Measurements from ENCODE around the gene ADAMTS9. TPM values are rescaled to one million over a fixed set of nuclear protein-coding genes. Genes with fewer than 3 reads are reported as not detected.

Gene ADAMTS9
- total and polyA plus RNA-seq, 2 donors = 20.7 to 120 TPM

DNA sequence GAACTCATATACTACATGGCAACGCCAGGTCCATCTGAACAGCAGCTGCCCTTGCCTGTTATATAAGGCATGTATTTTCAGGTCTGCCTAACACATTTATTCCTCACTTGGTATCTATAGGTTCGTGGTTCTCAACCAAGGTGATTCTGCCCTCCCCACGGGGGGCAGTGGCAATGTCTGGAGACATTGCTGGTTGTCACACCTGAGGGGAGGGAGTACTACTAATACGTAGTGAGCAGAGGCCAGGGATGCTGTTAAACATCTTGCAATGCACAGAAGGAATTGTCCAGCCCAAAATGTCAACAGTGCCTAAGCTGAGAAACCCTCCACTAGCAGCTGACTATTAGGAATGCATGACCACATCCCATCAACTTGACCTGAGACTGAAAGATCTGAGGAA, 32.6 kb downstream of the ADAMTS9 start:
- H3K4me3 ChIP-seq (ENCODE audit: low read depth, low read length) = no peak overlapping the region
- no peaks in the 10 kb centered on the region for H3K4me1 ChIP-seq (ENCODE audit: insufficient read depth)
- no peak overlapping the region for H3K27ac ChIP-seq (ENCODE audit: low read depth)
- no peaks in the 10 kb centered on the region for H3K36me3 ChIP-seq (ENCODE audit: insufficient read depth)
- DNase-seq (ENCODE audit: extremely low spot score) = no peak
- WGBS = 90% methylated on average over 4 of the region's 4 CpGs

DNA sequence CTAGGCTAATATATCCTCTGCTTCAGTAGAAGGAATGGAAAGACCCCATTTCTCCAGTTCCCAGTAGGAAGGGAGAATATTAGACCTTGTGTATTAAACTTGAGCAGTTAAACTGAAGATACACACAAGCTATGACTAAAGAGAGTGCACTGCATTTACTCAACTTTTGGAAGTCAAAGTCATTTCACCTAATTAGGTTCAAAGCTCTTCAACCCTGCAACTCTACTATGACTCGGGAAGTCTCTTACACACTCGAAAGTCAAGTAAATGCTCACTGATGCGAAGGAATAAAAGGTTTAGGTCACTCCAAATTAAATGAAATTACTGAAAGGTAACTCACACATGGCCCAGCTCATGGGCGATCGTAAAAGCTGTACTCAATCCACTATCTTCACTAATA, 33.8 kb downstream of the ADAMTS9 start:
- Histone ChIP-seq H3K4me1 (ENCODE audit: insufficient read depth) (no peaks in the 10 kb centered on the region), H3K36me3 (ENCODE audit: insufficient read depth) (no peaks in the 10 kb centered on the region), H3K4me3 (ENCODE audit: low read depth, low read length) (no peak overlapping the region), H3K27ac (ENCODE audit: low read depth) (no peak overlapping the region)
- WGBS = 96% methylated on average over 5 of the region's 5 CpGs
- no peak for DNase-seq (ENCODE audit: extremely low spot score)

DNA sequence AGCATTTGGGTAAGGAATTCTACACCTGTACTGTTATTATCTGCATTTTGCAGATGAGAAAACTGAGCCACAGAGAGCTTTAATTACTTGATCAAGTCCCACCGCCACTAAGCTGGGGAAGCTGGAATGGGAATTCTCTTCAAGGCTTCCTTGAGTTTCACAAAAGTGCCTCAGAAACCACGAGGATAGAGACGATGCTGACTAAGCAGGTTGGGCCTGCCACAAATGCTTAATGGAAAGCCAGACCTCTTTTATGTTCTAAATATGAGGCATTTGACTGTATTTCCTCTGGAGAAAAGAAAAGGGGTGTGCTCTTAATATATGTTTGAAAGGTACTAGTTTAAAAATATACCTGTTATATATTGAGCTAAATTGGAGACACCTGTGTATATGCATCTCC, 34.7 kb downstream of the ADAMTS9 start:
- 66% methylated on average over 3 of the region's 3 CpGs for WGBS
- no peaks in the 10 kb centered on the region for H3K4me1 ChIP-seq (ENCODE audit: insufficient read depth)
- H3K36me3 ChIP-seq (ENCODE audit: insufficient read depth) = no peaks in the 10 kb centered on the region
- no peak overlapping the region for H3K4me3 ChIP-seq (ENCODE audit: low read depth, low read length)
- no peak overlapping the region for H3K27ac ChIP-seq (ENCODE audit: low read depth)
- no peak for DNase-seq (ENCODE audit: extremely low spot score)

DNA sequence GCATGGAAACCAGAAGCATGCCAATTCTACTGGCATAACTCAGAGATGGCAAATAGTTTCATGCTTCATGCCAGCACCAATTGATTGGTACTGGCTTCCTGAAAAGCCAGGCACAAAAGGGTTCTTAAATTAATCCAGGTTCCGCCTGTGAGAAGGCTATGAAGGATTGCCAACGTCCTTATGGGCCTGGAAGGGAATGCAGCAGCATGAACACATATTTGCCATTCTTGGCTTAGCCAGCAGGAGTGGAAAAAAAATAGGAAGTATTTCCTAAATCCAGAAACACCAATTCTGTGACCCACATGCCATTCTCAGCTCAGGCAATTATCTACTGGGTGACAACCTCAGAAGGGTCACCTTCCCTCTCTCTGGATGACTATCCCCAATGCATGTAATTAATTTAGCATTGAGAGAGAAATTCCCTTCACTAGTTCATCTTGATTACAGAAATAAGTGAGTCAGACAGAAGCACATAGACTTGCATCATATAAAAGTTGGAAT, 36.0 kb downstream of the ADAMTS9 start:
- no peak overlapping the region for H3K4me3 ChIP-seq (ENCODE audit: low read depth, low read length)
- no peak overlapping the region for H3K27ac ChIP-seq (ENCODE audit: low read depth)
- WGBS = 27% methylated on average over 2 of the region's 2 CpGs
- DNase-seq (ENCODE audit: extremely low spot score) = no peak
- H3K4me1 ChIP-seq (ENCODE audit: insufficient read depth) = no peaks in the 10 kb centered on the region
- H3K36me3 ChIP-seq (ENCODE audit: insufficient read depth) = no peaks in the 10 kb centered on the region

DNA sequence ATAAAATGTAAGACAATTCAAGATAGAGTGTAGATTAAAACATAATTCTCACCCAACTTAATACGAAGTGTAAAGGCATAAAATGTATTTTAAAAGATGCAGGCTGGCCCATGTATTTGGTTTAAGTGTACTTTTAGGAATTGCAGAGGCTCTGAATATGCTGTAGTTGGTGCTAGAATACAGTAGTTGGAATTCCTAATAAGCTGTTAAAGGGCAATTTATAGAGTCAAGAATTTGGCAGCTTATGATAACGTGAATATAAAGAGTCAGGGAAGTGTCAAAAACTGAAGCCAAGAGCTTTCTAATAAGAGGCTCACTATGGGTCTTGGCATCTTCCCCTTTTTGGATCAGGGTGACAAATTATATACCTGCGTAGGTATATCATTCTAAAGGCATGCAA, 36.5 kb downstream of the ADAMTS9 start:
- Histone ChIP-seq H3K4me1 (ENCODE audit: insufficient read depth) (no peaks in the 10 kb centered on the region), H3K27ac (ENCODE audit: low read depth) (no peak overlapping the region), H3K36me3 (ENCODE audit: insufficient read depth) (no peaks in the 10 kb centered on the region), H3K4me3 (ENCODE audit: low read depth, low read length) (no peak overlapping the region)
- WGBS = 73% methylated on average over 3 of the region's 3 CpGs
- no peak for DNase-seq (ENCODE audit: extremely low spot score)

DNA sequence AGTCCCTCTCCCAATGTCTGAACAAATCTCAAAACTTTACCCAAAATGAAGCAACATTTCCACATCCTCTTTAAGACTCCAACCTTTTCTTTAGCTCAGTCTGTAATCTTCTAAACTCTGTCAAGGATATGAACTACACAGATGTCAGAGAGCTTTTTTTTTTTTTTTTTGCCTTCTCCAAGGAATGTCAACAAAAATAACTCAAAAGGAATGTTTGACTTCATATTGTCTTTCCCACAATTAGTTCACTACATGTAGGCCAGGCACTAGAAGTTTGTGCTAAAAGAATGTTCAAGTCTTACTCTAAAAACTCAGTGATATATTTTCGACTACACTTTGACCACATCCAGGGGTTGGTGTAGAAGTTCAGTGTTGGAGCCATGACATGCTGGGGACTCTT, 37.1 kb downstream of the ADAMTS9 start:
- WGBS = 80% methylated on average over 1 of the region's 1 CpG
- no peak overlapping the region for H3K4me3 ChIP-seq (ENCODE audit: low read depth, low read length)
- no peak for DNase-seq (ENCODE audit: extremely low spot score)
- no peaks in the 10 kb centered on the region for H3K4me1 ChIP-seq (ENCODE audit: insufficient read depth)
- no peaks in the 10 kb centered on the region for H3K36me3 ChIP-seq (ENCODE audit: insufficient read depth)
- H3K27ac ChIP-seq (ENCODE audit: low read depth) = no peak overlapping the region

DNA sequence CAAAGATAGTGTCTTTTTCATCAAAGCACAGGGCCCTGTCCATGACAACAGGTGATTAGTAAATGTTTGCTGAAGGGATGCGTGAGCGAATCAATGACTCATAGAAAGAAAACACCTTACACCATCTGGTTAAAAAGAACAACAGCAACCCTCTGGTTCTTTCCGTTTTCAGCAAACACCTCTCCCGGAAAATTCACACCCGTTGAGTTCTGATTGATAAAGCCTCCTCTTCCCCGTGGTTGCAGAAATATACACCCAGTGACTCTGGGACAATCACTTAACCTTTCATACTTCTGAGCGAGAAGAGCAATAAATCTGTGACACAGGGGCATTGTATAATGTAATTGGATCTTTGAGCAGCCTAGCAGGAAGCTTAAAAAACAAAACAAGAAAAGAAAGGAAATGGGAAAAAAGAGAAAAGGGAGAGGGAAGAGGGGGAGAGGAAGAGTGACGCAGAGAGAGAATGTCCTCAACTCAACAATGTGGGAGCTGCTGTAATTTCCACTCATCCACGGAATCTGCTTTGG, 37.6 kb downstream of the ADAMTS9 start:
- no peak for DNase-seq (ENCODE audit: extremely low spot score)
- Histone ChIP-seq H3K4me3 (ENCODE audit: low read depth, low read length) (no peak overlapping the region), H3K4me1 (ENCODE audit: insufficient read depth) (no peaks in the 10 kb centered on the region), H3K27ac (ENCODE audit: low read depth) (peak overlapping the region; percentile 48), H3K36me3 (ENCODE audit: insufficient read depth) (no peaks in the 10 kb centered on the region)
- 74% methylated on average over 9 of the region's 9 CpGs for WGBS

DNA sequence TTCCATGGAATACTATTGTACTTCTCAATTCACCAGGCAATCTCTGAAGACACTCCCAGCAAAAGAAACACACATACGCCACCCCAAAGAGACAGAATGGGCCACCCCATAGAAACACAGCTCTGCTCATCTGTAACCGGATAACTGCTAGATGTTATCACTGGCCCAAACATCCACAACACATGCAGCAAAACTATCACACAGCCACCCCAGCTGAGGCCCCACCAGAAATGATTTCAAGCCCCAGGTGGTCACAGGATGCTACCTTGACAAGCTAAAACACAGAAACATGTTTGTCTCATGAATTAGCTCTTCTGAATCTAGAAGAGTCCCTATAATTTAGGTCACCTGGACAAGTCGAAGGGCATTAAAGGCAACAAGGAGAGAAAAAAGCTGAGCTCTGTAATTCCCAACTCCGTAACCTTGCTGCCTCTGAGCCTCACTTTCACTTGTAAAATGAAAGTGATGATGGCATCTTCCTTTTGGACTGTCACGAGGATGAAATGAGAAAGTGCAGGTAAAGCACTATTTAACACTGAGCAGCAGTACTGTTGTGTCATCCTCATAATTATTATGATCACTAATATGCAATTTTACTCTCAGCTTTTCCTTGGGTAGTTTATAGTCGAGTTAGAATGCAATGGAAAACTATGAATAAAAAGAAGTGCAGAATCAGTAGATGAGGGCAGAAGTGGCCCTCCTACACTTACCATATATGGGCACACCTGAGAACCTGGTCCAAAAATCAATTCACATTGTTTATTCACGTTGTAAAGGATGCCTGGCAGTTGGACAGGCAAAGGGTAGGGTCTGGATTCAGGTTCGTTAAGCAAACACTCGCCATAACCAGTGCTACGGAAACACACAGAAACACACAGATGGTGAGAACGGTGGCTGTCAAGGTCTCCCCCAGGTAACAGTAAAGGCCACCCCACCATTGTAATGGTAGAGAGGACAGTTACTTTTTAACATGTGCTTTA, 38.6 kb downstream of the ADAMTS9 start:
- Histone ChIP-seq H3K36me3 (ENCODE audit: insufficient read depth) (no peaks in the 10 kb centered on the region), H3K4me1 (ENCODE audit: insufficient read depth) (no peaks in the 10 kb centered on the region), H3K4me3 (ENCODE audit: low read depth, low read length) (no peak overlapping the region), H3K27ac (ENCODE audit: low read depth) (no peak overlapping the region)
- no peak for DNase-seq (ENCODE audit: extremely low spot score)
- WGBS = 83% methylated on average over 11 of the region's 11 CpGs

DNA sequence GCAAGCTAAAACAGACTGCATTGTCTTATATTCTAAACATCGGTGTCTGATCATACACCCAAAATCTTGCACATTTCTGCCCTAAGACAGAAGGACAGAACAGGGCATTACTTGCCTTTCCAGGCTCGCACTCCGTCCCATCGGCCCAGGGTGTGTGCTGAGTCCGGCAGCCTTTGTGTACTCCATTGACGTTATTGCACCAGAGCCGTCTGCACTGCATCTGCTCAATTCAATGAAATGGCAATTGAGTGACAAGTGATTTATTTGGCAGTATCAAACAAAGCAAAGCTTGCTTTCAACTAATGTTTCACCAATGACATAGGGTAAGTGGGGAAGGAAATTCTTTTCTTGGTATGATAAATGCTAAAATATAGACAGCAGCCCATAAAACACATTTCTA, 40.0 kb downstream of the ADAMTS9 start:
- no peaks in the 10 kb centered on the region for H3K36me3 ChIP-seq (ENCODE audit: insufficient read depth)
- no peak overlapping the region for H3K4me3 ChIP-seq (ENCODE audit: low read depth, low read length)
- no peak for DNase-seq (ENCODE audit: extremely low spot score)
- H3K4me1 ChIP-seq (ENCODE audit: insufficient read depth) = no peaks in the 10 kb centered on the region
- no peak overlapping the region for H3K27ac ChIP-seq (ENCODE audit: low read depth)
- 87% methylated on average over 7 of the region's 7 CpGs for WGBS

DNA sequence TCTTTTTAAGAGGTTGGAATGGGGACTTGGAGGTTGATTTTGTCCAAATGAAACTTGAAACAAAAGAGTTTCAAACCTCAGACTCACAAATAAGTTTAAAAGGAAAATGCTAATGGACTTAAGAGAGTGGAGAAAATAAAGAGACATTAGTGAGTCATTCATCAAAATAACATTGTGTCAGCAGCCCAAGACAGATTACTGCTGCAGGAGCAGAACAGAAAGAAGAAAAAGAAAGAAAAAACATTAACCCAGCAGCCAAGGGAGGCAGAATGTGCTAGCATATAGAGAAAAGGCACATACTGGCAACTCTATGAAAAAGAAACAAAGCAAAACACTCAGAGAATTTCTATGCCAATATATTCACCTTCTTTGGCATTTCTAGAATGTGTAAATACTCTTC, 42.6 kb downstream of the ADAMTS9 start:
- no peak for DNase-seq (ENCODE audit: extremely low spot score)
- Histone ChIP-seq H3K27ac (ENCODE audit: low read depth) (no peak overlapping the region), H3K4me1 (ENCODE audit: insufficient read depth) (no peaks in the 10 kb centered on the region), H3K36me3 (ENCODE audit: insufficient read depth) (no peaks in the 10 kb centered on the region), H3K4me3 (ENCODE audit: low read depth, low read length) (no peak overlapping the region)

DNA sequence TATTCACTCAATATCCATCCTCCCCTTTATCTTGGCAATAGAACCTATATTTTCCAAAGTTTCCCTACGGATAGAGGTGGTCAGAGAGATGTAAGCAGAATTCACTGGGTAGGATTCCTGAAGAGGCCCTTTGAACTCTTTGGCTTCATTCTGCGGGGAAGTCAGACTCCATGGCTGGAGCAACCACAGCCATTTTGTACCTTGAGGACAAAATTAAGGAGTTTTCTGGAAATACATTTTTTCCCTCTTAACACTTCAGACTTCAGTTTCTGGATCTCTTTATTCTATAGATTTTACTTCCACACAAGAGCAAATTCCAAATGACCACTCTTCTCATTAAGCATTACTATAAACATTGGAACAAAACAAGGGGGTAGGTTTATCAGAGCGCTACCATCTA, 43.3 kb downstream of the ADAMTS9 start:
- H3K27ac ChIP-seq (ENCODE audit: low read depth) = no peak overlapping the region
- 95% methylated on average over 3 of the region's 3 CpGs for WGBS
- DNase-seq (ENCODE audit: extremely low spot score) = no peak
- H3K4me1 ChIP-seq (ENCODE audit: insufficient read depth) = no peaks in the 10 kb centered on the region
- H3K4me3 ChIP-seq (ENCODE audit: low read depth, low read length) = no peak overlapping the region
- H3K36me3 ChIP-seq (ENCODE audit: insufficient read depth) = no peaks in the 10 kb centered on the region

DNA sequence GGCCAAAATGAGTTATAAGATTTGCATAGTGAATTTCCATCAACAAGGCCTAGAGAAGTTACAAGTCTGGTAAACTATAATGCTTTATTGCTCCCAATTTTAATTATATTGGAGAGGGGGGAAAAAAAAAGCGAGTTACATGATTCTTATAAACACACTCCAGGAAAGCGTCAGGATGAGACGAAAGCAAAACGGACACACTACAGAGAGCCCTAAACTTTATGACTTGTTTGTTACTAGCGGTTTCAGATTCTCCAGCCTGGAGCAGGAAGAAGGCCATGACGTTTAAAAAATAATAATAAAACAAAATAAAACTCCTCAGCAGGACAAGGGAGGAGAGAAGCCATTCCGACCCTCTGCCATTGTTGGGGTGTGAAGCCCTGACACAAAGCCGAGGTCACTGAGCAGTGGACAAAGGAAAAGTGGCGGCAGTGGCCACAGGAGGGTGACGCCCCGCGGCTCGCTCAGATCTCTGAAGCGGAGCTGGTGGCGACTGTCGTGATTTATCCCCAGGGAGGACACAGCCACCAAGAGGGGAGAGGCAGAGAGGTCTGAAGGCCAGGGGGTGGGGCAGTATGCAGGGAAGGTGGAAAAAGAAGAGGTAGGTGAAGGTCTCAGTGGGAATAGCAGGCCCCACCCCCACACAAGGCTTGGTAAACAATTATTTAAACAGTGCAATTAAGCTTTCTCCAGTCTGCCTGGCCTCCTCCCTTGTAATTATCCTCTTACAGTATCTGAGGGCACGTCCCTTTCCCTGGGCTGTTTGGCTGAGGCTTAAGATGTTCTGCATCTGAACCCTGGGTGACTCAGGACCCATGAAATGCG, 45.3 kb downstream of the ADAMTS9 start:
- no peaks in the 10 kb centered on the region for H3K4me1 ChIP-seq (ENCODE audit: insufficient read depth)
- no peaks in the 10 kb centered on the region for H3K36me3 ChIP-seq (ENCODE audit: insufficient read depth)
- WGBS = 61% methylated on average over 18 of the region's 18 CpGs
- peak overlapping the region; percentile 14 for H3K4me3 ChIP-seq (ENCODE audit: low read depth, low read length)
- DNase-seq (ENCODE audit: extremely low spot score) = no peak
- H3K27ac ChIP-seq (ENCODE audit: low read depth) = peak overlapping the region; percentile 63

DNA sequence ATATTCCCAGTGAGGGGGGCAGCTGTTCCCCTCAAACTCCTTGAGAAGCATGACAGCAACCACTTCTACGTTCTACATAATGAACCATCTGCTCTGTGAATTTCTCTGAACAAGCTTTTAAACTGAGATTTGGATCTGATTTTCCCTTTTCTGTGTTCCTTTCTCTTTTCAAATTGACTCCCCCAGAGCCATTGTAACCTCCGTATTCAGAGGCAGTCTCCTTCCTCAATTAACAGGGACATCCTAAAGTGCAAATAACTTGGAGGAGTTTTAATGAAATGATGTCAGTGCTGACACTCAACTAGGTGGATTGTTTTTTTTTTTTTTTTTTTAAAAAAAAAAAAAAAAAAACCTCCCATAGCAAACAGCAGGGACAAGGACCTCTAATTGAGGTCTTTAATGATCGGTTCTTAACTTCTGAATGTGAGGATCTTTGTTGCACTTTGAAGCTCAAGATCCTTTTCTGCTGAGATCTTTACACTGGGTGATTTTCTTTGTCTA, 48.8 kb downstream of the ADAMTS9 start:
- 79% methylated on average over 3 of the region's 3 CpGs for WGBS
- DNase-seq (ENCODE audit: extremely low spot score) = no peak
- no peaks in the 10 kb centered on the region for H3K4me1 ChIP-seq (ENCODE audit: insufficient read depth)
- H3K27ac ChIP-seq (ENCODE audit: low read depth) = no peak overlapping the region
- no peaks in the 10 kb centered on the region for H3K36me3 ChIP-seq (ENCODE audit: insufficient read depth)
- H3K4me3 ChIP-seq (ENCODE audit: low read depth, low read length) = no peak overlapping the region

Data from urinary bladder (tissue), 4 donors.